ENCODE measurements around the gene CREB3L1.
"Not testable (repeated sequence)": the region's sequence is repeated elsewhere in the genome, so short reads cannot be mapped to it uniquely, and the experiment has no call there.

The CREB3L1 gene

DNA sequence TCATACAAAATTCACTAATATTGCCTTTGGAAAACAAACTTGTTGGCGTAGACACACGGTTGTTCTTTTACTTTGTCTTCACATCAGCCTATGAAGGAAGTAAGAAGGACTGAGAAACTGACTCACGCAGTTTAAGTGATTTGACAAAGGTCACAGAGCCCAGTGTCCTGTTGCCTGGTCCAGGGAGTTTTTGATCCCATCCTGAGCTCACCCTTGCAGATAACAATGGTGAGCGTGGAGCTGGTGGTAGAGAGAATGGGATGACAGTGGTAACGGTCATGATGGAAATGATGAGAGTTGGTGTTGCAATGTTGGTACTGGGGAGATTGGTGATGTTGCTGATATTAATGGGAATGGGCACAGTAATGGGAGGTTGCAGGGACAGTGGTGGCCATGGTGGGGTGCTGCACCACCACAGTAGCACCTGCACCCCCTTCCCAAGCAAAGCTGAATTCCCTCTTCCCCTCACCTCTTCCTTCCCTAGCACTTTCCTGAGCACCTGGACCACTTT is 22.0 kb downstream of the CREB3L1 start:
- no peaks in the 10 kb centered on the region for H3K36me3 ChIP-seq (ENCODE audit: insufficient read depth, low read length)

DNA sequence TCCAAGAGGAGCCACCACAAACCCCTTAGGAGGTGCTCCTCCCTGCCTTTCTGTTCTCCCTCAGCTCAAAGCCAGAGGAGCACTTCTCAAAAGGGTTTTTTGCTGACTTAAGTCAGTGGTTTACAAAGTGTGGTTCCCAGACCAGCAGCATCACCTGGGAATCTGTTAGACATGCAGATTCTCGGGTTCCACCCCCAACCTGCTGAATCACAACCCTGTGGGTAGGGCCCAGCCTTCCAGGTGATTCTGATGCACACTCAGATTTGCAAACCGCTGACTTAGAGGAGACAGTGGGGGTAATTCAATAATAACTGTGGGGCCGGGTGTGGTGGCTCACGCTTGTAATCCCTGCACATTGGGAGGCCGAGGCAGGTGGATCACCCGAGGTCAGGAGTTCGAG is 22.8 kb downstream of the CREB3L1 start:
- peaks cover 6% of the 10 kb centered on the region for H3K4me1 ChIP-seq (ENCODE audit: insufficient read depth, low read length, poor library complexity, severe bottlenecking)
- no peaks in the 10 kb centered on the region for H3F3A ChIP-seq (ENCODE audit: low read depth)
- no peaks in the 10 kb centered on the region for H3K36me3 ChIP-seq (ENCODE audit: insufficient read depth, low read length)
- no peaks in the 10 kb centered on the region for H4K20me1 ChIP-seq (ENCODE audit: insufficient read depth, low read length, poor library complexity, severe bottlenecking)
- no peaks in the 10 kb centered on the region for H3K9me2 ChIP-seq (replicated peaks; ENCODE audit: low read depth, low read length)
- no peak overlapping the region for H3K4me2 ChIP-seq (ENCODE audit: low read depth, low read length, poor library complexity, severe bottlenecking)
- H3K79me2 ChIP-seq (ENCODE audit: insufficient read depth, low read length), result no peaks in the 10 kb centered on the region
- no peak overlapping the region for H2AFZ ChIP-seq (ENCODE audit: low read length)
- H3K9me3 ChIP-seq (ENCODE audit: insufficient read depth, low read depth, low read length), result no peaks in the 10 kb centered on the region
- H3K27me3 ChIP-seq (ENCODE audit: insufficient read depth, low read length, poor library complexity, severe bottlenecking), result no peaks in the 10 kb centered on the region
- TF ChIP-seq, protein P1, sequence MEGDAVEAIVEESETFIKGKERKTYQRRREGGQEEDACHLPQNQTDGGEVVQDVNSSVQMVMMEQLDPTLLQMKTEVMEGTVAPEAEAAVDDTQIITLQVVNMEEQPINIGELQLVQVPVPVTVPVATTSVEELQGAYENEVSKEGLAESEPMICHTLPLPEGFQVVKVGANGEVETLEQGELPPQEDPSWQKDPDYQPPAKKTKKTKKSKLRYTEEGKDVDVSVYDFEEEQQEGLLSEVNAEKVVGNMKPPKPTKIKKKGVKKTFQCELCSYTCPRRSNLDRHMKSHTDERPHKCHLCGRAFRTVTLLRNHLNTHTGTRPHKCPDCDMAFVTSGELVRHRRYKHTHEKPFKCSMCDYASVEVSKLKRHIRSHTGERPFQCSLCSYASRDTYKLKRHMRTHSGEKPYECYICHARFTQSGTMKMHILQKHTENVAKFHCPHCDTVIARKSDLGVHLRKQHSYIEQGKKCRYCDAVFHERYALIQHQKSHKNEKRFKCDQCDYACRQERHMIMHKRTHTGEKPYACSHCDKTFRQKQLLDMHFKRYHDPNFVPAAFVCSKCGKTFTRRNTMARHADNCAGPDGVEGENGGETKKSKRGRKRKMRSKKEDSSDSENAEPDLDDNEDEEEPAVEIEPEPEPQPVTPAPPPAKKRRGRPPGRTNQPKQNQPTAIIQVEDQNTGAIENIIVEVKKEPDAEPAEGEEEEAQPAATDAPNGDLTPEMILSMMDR (conservative IDR thresholded peaks at IDR 0.05; ENCODE audit: low read length), result no peak
- no peak for TF ChIP-seq EZH2phosphoT487 (IDR thresholded peaks at IDR 0.05; ENCODE audit: borderline replicate concordance)
- no peak overlapping the region for H3K4me3 ChIP-seq (ENCODE audit: low read length, poor library complexity, severe bottlenecking)
- H3K9ac ChIP-seq (ENCODE audit: low read depth, low read length, poor library complexity, severe bottlenecking), result no peak overlapping the region

More for the DNA sequence above, 22.0 kb downstream of the CREB3L1 start:
- Histone ChIP-seq H3F3A (ENCODE audit: low read depth) (no peaks in the 10 kb centered on the region), H3K9ac (ENCODE audit: low read depth, low read length, poor library complexity, severe bottlenecking) (no peak overlapping the region), H4K20me1 (ENCODE audit: insufficient read depth, low read length, poor library complexity, severe bottlenecking) (no peaks in the 10 kb centered on the region), H3K4me2 (ENCODE audit: low read depth, low read length, poor library complexity, severe bottlenecking) (no peak overlapping the region), H3K27me3 (ENCODE audit: insufficient read depth, low read length, poor library complexity, severe bottlenecking) (no peaks in the 10 kb centered on the region), H3K4me3 (ENCODE audit: low read length, poor library complexity, severe bottlenecking) (no peak overlapping the region), H3K9me2 (replicated peaks; ENCODE audit: low read depth, low read length) (no peaks in the 10 kb centered on the region), H2AFZ (ENCODE audit: low read length) (no peak overlapping the region), H3K79me2 (ENCODE audit: insufficient read depth, low read length) (no peaks in the 10 kb centered on the region), H3K9me3 (ENCODE audit: insufficient read depth, low read depth, low read length) (no peaks in the 10 kb centered on the region), H3K4me1 (ENCODE audit: insufficient read depth, low read length, poor library complexity, severe bottlenecking) (peaks cover 9% of the 10 kb centered on the region)
- no peak for TF ChIP-seq EZH2phosphoT487 (IDR thresholded peaks at IDR 0.05; ENCODE audit: borderline replicate concordance)
- TF ChIP-seq, protein P1 (conservative IDR thresholded peaks at IDR 0.05; ENCODE audit: low read length), result peak; percentile 47

DNA sequence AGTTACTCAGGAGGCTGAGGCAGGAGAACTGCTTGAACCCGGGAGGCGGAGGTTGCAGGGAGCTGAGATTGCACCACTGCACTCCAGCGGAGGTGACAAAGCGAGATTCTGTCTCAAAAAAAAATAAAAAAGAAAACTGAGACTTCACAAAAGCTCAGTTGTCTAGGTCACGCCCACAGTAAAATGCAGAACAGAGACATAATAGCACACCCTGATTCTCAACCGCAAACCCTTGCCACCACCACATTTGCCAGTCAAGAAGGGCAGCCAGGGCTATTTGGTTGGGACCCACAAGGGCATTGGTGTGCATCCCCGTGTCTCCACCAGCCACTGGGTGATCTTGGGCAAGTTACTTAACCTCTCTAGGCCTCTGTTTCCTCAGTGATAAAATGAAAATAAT is 25.4 kb downstream of the CREB3L1 start:
- H3K36me3 ChIP-seq (ENCODE audit: insufficient read depth, low read length), result no peaks in the 10 kb centered on the region
- H4K20me1 ChIP-seq (ENCODE audit: insufficient read depth, low read length, poor library complexity, severe bottlenecking), result no peaks in the 10 kb centered on the region
- no peaks in the 10 kb centered on the region for H3K79me2 ChIP-seq (ENCODE audit: insufficient read depth, low read length)
- H2AFZ ChIP-seq (ENCODE audit: low read length), result no peak overlapping the region
- H3K4me3 ChIP-seq (ENCODE audit: low read length, poor library complexity, severe bottlenecking), result no peak overlapping the region
- H3K4me2 ChIP-seq (ENCODE audit: low read depth, low read length, poor library complexity, severe bottlenecking), result no peak overlapping the region
- peaks cover 7% of the 10 kb centered on the region for H3K4me1 ChIP-seq (ENCODE audit: insufficient read depth, low read length, poor library complexity, severe bottlenecking)
- TF ChIP-seq, protein P1 (conservative IDR thresholded peaks at IDR 0.05; ENCODE audit: low read length), result no peak
- no peak for TF ChIP-seq EZH2phosphoT487 (IDR thresholded peaks at IDR 0.05; ENCODE audit: borderline replicate concordance)
- no peaks in the 10 kb centered on the region for H3K27me3 ChIP-seq (ENCODE audit: insufficient read depth, low read length, poor library complexity, severe bottlenecking)
- H3F3A ChIP-seq (ENCODE audit: low read depth), result no peaks in the 10 kb centered on the region
- H3K9ac ChIP-seq (ENCODE audit: low read depth, low read length, poor library complexity, severe bottlenecking), result no peak overlapping the region
- H3K9me2 ChIP-seq (replicated peaks; ENCODE audit: low read depth, low read length), result no peaks in the 10 kb centered on the region
- H3K9me3 ChIP-seq (ENCODE audit: insufficient read depth, low read depth, low read length), result no peaks in the 10 kb centered on the region

DNA sequence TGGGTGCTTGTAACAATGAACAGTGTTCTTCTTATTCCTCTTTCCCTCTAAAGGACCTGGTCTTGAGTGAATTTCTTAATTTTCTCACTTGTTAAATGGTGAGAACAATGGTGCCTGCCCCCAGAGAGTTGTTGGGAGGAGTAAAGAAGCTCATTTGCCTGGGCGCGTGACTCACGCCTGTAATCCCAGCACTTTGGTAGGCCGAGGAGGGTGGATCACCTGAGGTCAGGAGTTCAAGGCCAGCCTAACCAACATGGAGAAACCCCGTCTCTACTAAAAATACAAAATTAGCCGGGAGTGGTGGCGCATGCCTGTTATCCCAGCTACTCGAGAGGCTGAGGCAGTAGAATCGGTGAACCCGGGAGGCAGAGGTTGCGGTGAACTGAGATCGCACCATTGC is 26.6 kb downstream of the CREB3L1 start:
- H3K36me3 ChIP-seq (ENCODE audit: insufficient read depth, low read length); H3K79me2 ChIP-seq (ENCODE audit: insufficient read depth, low read length); H3K4me3 ChIP-seq (ENCODE audit: low read length, poor library complexity, severe bottlenecking); H3K27me3 ChIP-seq (ENCODE audit: insufficient read depth, low read length, poor library complexity, severe bottlenecking); H3K4me2 ChIP-seq (ENCODE audit: low read depth, low read length, poor library complexity, severe bottlenecking); H2AFZ ChIP-seq (ENCODE audit: low read length); H3K9me3 ChIP-seq (ENCODE audit: insufficient read depth, low read depth, low read length); H3K9me2 ChIP-seq (replicated peaks; ENCODE audit: low read depth, low read length); H3K9ac ChIP-seq (ENCODE audit: low read depth, low read length, poor library complexity, severe bottlenecking); H3F3A ChIP-seq (ENCODE audit: low read depth); H4K20me1 ChIP-seq (ENCODE audit: insufficient read depth, low read length, poor library complexity, severe bottlenecking): not testable (repeated sequence)
- H3K4me1 ChIP-seq (ENCODE audit: insufficient read depth, low read length, poor library complexity, severe bottlenecking), result peaks cover 19% of the 10 kb centered on the region

Data from Loucy (cell line).